ENCODE data around the gene PPARGC1A. TPM values are rescaled to one million over a fixed set of nuclear protein-coding genes. Genes with fewer than 3 reads are reported as not detected.

PPARGC1A gene
- total RNA-seq, 1 donor from 2014 or later = 2.2 TPM

DNA sequence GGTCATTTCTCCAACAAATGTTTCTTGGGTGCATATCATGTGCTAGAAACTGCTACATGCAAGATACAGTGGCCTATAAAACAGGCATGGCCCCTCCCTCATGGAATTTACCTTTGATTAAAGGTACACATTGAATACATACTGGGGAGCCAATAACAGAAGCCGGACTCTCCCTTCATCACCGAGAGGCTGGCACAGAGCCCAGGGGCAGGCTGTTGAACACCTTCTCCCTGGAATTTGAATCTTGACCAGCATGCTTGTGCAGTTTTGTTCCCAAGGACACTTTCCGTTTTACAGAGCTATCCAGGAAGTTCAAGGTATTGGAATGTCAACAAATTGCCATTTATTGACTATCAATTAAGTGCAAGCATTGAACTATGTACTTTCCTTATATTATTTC is 33.2 kb downstream of the PPARGC1A start:
- H3K4me1 Mint-ChIP-seq (ENCODE audit: low read depth) = peaks cover 33% of the 10 kb centered on the region
- no peaks in the 10 kb centered on the region for H3K27me3 Mint-ChIP-seq (ENCODE audit: low read depth)
- no peak overlapping the region for H3K4me3 Mint-ChIP-seq (ENCODE audit: unreplicated experiment)
- no peaks in the 10 kb centered on the region for H3K9me3 Mint-ChIP-seq (ENCODE audit: low read depth)
- no peak for TF ChIP-seq CTCF (IDR thresholded peaks at IDR 0.05)
- peak overlapping the region; percentile 34 for H3K27ac Mint-ChIP-seq (ENCODE audit: unreplicated experiment)
- no peaks in the 10 kb centered on the region for H3K36me3 Mint-ChIP-seq (ENCODE audit: low read depth)
- DNase-seq (ENCODE audit: low spot score) = no peak

- no peaks in the 10 kb centered on the region for H3K36me3 Mint-ChIP-seq (ENCODE audit: low read depth)
- no peaks in the 10 kb centered on the region for H3K27me3 Mint-ChIP-seq (ENCODE audit: low read depth)
- no peak overlapping the region for H3K4me3 Mint-ChIP-seq (ENCODE audit: unreplicated experiment)
- H3K4me1 Mint-ChIP-seq (ENCODE audit: low read depth) = peaks cover 33% of the 10 kb centered on the region
- TF ChIP-seq CTCF (IDR thresholded peaks at IDR 0.05) = no peak
- no peaks in the 10 kb centered on the region for H3K9me3 Mint-ChIP-seq (ENCODE audit: low read depth)
- DNase-seq (ENCODE audit: low spot score) = no peak
- H3K27ac Mint-ChIP-seq (ENCODE audit: unreplicated experiment) = peak overlapping the region; percentile 75
These were observed 33.8 kb downstream of the PPARGC1A start for GRCh38 chr4:23855912-23856605.

GRCh38 chr4:23853986-23854660 is 35.7 kb downstream of the PPARGC1A start:
- no peak for DNase-seq (ENCODE audit: low spot score)
- Mint-ChIP-seq H3K27me3 (ENCODE audit: low read depth) (no peaks in the 10 kb centered on the region), H3K36me3 (ENCODE audit: low read depth) (no peaks in the 10 kb centered on the region), H3K4me3 (ENCODE audit: unreplicated experiment) (no peak overlapping the region), H3K4me1 (ENCODE audit: low read depth) (peaks cover 33% of the 10 kb centered on the region), H3K9me3 (ENCODE audit: low read depth) (no peaks in the 10 kb centered on the region), H3K27ac (ENCODE audit: unreplicated experiment) (no peak overlapping the region)
- no peak for TF ChIP-seq CTCF (IDR thresholded peaks at IDR 0.05)

DNA sequence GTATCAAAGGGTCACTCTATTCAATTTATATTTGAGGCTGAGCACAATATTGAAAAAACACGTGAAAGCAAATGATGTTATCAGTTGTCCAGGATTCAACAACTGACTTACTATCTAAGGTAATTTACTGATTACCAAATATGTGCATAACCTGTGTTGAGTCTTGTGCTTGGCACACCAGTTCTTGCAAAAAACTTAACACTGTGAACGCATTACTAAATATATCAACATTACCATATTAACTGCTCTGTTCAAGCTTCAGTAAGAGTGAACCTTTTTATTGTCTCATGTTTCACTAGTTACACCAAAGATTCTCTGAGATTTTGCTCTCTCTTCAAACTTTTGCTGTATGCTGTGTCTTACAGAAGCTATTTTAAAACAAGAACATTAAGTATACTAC is 38.4 kb downstream of the PPARGC1A start:
- H3K27me3 Mint-ChIP-seq (ENCODE audit: low read depth) = no peaks in the 10 kb centered on the region
- H3K4me3 Mint-ChIP-seq (ENCODE audit: unreplicated experiment) = no peak overlapping the region
- peaks cover 24% of the 10 kb centered on the region for H3K4me1 Mint-ChIP-seq (ENCODE audit: low read depth)
- no peak for TF ChIP-seq CTCF (IDR thresholded peaks at IDR 0.05)
- no peak overlapping the region for H3K27ac Mint-ChIP-seq (ENCODE audit: unreplicated experiment)
- H3K36me3 Mint-ChIP-seq (ENCODE audit: low read depth) = no peaks in the 10 kb centered on the region
- DNase-seq (ENCODE audit: low spot score) = no peak
- H3K9me3 Mint-ChIP-seq (ENCODE audit: low read depth) = no peaks in the 10 kb centered on the region

DNA sequence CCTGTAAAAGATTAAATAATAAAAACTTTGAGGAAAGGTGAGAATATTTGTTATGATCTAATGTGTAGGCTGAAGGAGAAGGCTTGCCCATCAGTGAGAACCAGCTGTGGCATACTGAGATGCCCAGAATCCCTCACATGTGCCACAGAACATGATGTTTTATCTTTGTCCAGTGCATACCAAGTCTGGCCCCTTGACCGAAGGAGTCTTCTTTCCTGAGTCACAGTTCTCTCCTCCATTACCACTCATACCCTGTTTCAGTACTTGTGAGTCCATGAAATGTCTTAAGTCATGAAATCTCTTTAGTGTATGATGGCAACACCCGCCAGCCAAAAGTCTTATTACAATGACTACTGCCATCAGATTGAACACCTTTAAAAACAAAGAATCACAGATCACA is 42.7 kb downstream of the PPARGC1A start:
- Mint-ChIP-seq H3K4me3 (ENCODE audit: unreplicated experiment) (no peak overlapping the region), H3K27me3 (ENCODE audit: low read depth) (no peaks in the 10 kb centered on the region), H3K27ac (ENCODE audit: unreplicated experiment) (no peak overlapping the region), H3K9me3 (ENCODE audit: low read depth) (no peaks in the 10 kb centered on the region), H3K4me1 (ENCODE audit: low read depth) (no peaks in the 10 kb centered on the region), H3K36me3 (ENCODE audit: low read depth) (no peaks in the 10 kb centered on the region)
- DNase-seq (ENCODE audit: low spot score) = no peak
- no peak for TF ChIP-seq CTCF (IDR thresholded peaks at IDR 0.05)
